Measurements from ENCODE around the gene RPN1.

The RPN1 gene

GRCh38 chr3:128578346-128578745, 72.3 kb downstream of the RPN1 start:
- no peak for DNase-seq (ENCODE audit: low read depth in 2 of 2)

GRCh38 chr3:128577711-128578110, 72.9 kb downstream of the RPN1 start:
- no peak for DNase-seq (ENCODE audit: low read depth in 2 of 2)

- DNase-seq (ENCODE audit: low read depth in 2 of 2) = no peak
These were observed 74.3 kb downstream of the RPN1 start for GRCh38 chr3:128576290-128576689.

GRCh38 chr3:128575777-128576176, 74.8 kb downstream of the RPN1 start:
- no peak for DNase-seq (ENCODE audit: low read depth in 2 of 2)

GRCh38 chr3:128573707-128574162, 76.9 kb downstream of the RPN1 start:
- DNase-seq (ENCODE audit: low read depth in 2 of 2) = no peak

- DNase-seq (ENCODE audit: low read depth in 2 of 2) = no peak
These were observed 77.5 kb downstream of the RPN1 start for GRCh38 chr3:128573160-128573559.

GRCh38 chr3:128572644-128573105, 77.9 kb downstream of the RPN1 start:
- DNase-seq (ENCODE audit: low read depth in 2 of 2) = peak; percentile 15 to 54

GRCh38 chr3:128572013-128572412, 78.6 kb downstream of the RPN1 start:
- no peak for DNase-seq (ENCODE audit: low read depth in 2 of 2)

All from stimulated activated CD4-positive, alpha-beta T cell treated with anti-CD3 and anti-CD28 coated beads, Interleukin-4, amount 100 ng/mL, for 48 hours (primary cell).